Caki2 (cell line): ENCODE data around the gene STK10. TPM values are rescaled to one million over a fixed set of nuclear protein-coding genes. Genes with fewer than 3 reads are reported as not detected.

Experiments
- DNase-seq: peaks from one replicate; pipeline ENCODE4 v3.0.0-alpha.2; 2015; ENCODE audit warnings: low read depth
- in situ Hi-C: cut with HindIII; loops from 2 replicates; pipeline ENCODE4 v1.10.0; 2016; ENCODE audit warnings: low sequenced_read_pairs, low pct_unique_long_range_greater_than_20kb, mixed read lengths
- total RNA-seq: library from RNA; depleted of rRNA; stranded (reverse); fragments of >200 nt; shearing (Covaris generic); gene quantifications from 2 replicates; pipeline ENCODE4 v1.2.3, GENCODE V29; 2014; ENCODE audit warnings: low replicate concordance

Gene STK10
- total RNA-seq, 1 experiment from 2014 or later, result 4.0 TPM

- in situ Hi-C loops, result no loop called here
- DNase-seq, result no peak
Observed at GRCh38 chr5:172088801-172089200, 99.2 kb downstream of the STK10 start.

GRCh38 chr5:172086194-172086975 is 101.6 kb downstream of the STK10 start:
- in situ Hi-C loops, result no loop called here
- no peak for DNase-seq

- in situ Hi-C loops, result no loop called here
- no peak for DNase-seq
Observed at GRCh38 chr5:172085738-172086137, 102.3 kb downstream of the STK10 start.

GRCh38 chr5:172082180-172082579 is 105.8 kb downstream of the STK10 start:
- no peak for DNase-seq
- in situ Hi-C loops, result no loop called here

GRCh38 chr5:172079876-172080275 is 108.1 kb downstream of the STK10 start:
- no peak for DNase-seq
- in situ Hi-C loops, result no loop called here

- in situ Hi-C loops, result no loop called here
- DNase-seq, result peak; percentile 23
Observed at GRCh38 chr5:172078726-172079345, 109.2 kb downstream of the STK10 start.

GRCh38 chr5:172077664-172078425 is 110.2 kb downstream of the STK10 start:
- in situ Hi-C loops, result no loop called here
- no peak for DNase-seq

GRCh38 chr5:172076761-172077244 is 111.2 kb downstream of the STK10 start:
- in situ Hi-C loops, result no loop called here
- no peak for DNase-seq

GRCh38 chr5:172075656-172076055 is 112.4 kb downstream of the STK10 start:
- in situ Hi-C loops, result no loop called here
- DNase-seq, result no peak

GRCh38 chr5:172074896-172075295 is 113.1 kb downstream of the STK10 start:
- in situ Hi-C loops, result no loop called here
- DNase-seq, result no peak

- in situ Hi-C loops, result no loop called here
- DNase-seq, result no peak
Observed at GRCh38 chr5:172071309-172071875, 116.6 kb downstream of the STK10 start.

- no peak for DNase-seq
- in situ Hi-C loops, result no loop called here
Observed at GRCh38 chr5:172065431-172066065, 122.5 kb downstream of the STK10 start.

GRCh38 chr5:172064766-172065165 is 123.3 kb downstream of the STK10 start:
- in situ Hi-C loops, result no loop called here
- no peak for DNase-seq

- in situ Hi-C loops, result no loop called here
- no peak for DNase-seq
Observed at GRCh38 chr5:172064358-172064757, 123.7 kb downstream of the STK10 start.

- no peak for DNase-seq
Observed at GRCh38 chr5:172063463-172064235, 124.4 kb downstream of the STK10 start.

GRCh38 chr5:172059661-172060100 is 128.3 kb downstream of the STK10 start:
- DNase-seq, result peak; percentile 34
- in situ Hi-C loops, result no loop called here

More at GRCh38 chr5:172063463-172064235, 124.4 kb downstream of the STK10 start:
- in situ Hi-C loops, result no loop called here

GRCh38 chr5:172058088-172058487 is 129.9 kb downstream of the STK10 start:
- in situ Hi-C loops, result no loop called here
- no peak for DNase-seq
